Gastrocnemius medialis (tissue), 4 donors: ENCODE results near the gene SLC1A1.

Experiments used
- CTCF ChIP-seq, 5 experiments: fragments of 450-650 bp in 3 of 5; fragments of 200-600 bp in 2 of 5; sonication (generic) in 2 of 5; IDR thresholded peaks in 4 of 5; conservative IDR thresholded peaks in 1 of 5; 1 replicate in 4 of 5; 2 replicates in 1 of 5; pipeline ENCODE4 v1.5.1; 2016 to 2019; ENCODE audit warnings: antibody characterized with exemption in 5 of 5, mild to moderate bottlenecking in 3 of 5, moderate library complexity in 3 of 5
- POLR2A ChIP-seq, 2 donors: fragments of 450-650 bp; IDR thresholded peaks; one replicate each; pipeline ENCODE4 v1.6.1; 2017; ENCODE audit warnings: antibody characterized with exemption in 2 of 2, mild to moderate bottlenecking in 2 of 2, moderate library complexity in 2 of 2

GRCh38 chr9:4574657-4575243, 84.5 kb downstream of the SLC1A1 start:
- TF ChIP-seq CTCF (IDR thresholded peaks at IDR 0.05 in 4 of 5, conservative IDR thresholded peaks at IDR 0.05 in 1 of 5) (no peak), POLR2A (IDR thresholded peaks at IDR 0.05) (no peak)
